Endothelial cell of umbilical vein (primary cell): ENCODE measurements around the gene CAND1.

Source experiments
- CTCF ChIP-seq, 2 donors: IDR thresholded peaks; 1 replicate in 1 of 2; 2 replicates in 1 of 2; pipeline ENCODE4 v1.5.1; 2011; ENCODE audit warnings: low read length in 2 of 2, mild to moderate bottlenecking in 2 of 2, moderate library complexity in 2 of 2, control low read depth in 1 of 2, inconsistent platforms in 1 of 2, low read depth in 1 of 2; ENCODE audit not compliant: insufficient read depth in 1 of 2; ENCODE audit errors: extremely low read depth in 1 of 2
- GATA2 ChIP-seq: IDR thresholded peaks from 2 replicates; pipeline ENCODE4 v1.7.0; 2011; ENCODE audit warnings: low read depth, mild to moderate bottlenecking, moderate library complexity, mixed read lengths, low read length; ENCODE audit not compliant: insufficient read length, insufficient read depth
- MYC ChIP-seq: IDR thresholded peaks from one replicate; pipeline ENCODE4 v1.6.1; 2011; ENCODE audit warnings: mild to moderate bottlenecking, low read depth, low read length
- POLR2A ChIP-seq: IDR thresholded peaks from 2 replicates; pipeline ENCODE4 v1.6.1; 2012; ENCODE audit warnings: low read depth, mild to moderate bottlenecking, control low read depth, low read length

DNA sequence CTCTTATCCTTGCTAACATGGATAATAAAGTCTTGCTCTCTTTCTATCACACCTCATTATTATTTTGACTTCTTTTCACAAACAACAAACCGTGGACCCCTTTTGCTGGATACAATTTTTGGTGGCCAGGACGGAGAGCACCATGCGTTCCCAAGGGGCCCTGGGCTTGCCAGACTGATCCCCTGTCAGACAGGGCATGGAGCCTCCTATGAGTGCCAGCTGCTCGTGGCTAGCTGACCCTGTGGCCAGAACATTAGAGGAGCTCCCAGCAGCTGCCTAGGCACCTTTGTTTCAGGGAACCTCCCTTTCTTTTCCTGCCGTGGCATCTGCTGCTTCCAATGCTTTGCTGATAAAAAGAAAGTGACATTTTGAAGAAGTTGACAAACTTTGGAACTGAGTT lies 12.5 kb upstream of the CAND1 start:
- TF ChIP-seq MYC, result no peak
- no peak for TF ChIP-seq GATA2
- TF ChIP-seq CTCF (IDR thresholded peaks at IDR 0.05; ENCODE audit: extremely low read depth in 1 of 2, insufficient read depth in 1 of 2, low read depth in 1 of 2, low read length in 2 of 2), result no peak
- TF ChIP-seq POLR2A, result no peak
